Activated CD4-positive, alpha-beta T cell treated with anti-CD3 and anti-CD28 coated beads for 1 hour (primary cell): ENCODE results near the gene NUP98.
"Not testable (repeated sequence)": the region's sequence is repeated elsewhere in the genome, so short reads cannot be mapped to it uniquely, and the experiment has no call there.

ENCODE experiments used
- DNase-seq: peaks from one replicate; pipeline ENCODE4 v3.0.0-alpha.2; 2020

Gene NUP98

DNA sequence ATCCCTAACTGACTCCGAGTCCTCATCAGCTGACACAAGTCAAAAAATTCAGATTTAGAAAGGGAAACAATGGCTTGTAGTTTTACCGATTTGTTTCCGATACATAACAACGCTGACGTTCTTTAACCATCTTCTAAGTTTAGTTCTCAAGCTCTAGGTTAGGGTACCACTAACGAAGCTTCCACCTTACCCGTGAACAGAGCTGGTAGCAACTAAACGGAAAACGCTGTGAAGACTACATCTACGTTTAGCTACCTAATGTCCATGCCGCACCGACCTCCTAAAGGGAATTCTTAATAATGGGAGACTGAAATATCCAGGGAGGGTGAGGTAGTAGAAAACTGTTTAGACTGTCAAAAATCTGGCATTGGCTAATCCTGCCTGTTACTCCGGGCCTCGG, 1.0 kb downstream of the NUP98 start:
- no peak for DNase-seq

- no peak for DNase-seq
Observed at GRCh38 chr11:3796002-3796311, 1.4 kb downstream of the NUP98 start.

DNA sequence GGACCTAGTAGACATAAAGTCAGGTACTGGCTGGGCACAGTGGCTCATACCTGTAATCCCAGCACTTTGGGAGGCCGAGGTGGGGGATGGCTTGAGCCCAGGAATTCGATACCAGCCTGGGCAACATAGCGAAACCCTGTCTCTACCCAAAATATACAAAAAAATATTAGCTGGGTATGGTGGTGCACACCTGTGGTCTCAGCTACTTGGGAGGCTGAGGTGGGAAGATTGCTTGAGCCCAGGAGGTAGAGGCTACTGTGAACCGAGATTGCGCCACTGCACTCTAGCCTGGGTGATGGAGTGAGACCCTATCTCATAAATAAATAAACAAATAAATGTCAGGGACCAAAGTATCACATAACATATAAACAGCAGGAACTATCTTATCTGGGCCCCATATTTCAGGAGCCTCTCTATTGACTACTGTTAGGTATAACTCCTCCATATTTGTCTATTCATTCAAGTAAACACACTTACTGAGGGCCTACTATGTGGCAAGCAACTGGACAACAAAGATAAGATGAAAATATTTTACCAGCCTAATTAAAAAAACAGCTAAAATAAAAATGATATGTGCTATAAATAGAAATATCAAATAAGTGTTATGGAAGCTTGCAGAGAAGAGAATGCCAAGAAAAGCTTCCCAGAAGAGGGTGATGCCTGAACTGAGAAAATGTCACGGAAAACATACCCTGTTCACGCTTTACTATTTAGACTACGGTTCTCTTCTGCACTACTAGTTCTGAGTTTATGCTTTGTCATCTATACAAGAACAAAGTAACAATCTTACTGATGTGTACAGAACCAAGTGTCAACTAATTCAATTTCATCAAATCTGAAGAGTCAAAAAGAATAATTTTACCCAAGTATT, 2.0 kb downstream of the NUP98 start:
- DNase-seq, result no peak

DNA sequence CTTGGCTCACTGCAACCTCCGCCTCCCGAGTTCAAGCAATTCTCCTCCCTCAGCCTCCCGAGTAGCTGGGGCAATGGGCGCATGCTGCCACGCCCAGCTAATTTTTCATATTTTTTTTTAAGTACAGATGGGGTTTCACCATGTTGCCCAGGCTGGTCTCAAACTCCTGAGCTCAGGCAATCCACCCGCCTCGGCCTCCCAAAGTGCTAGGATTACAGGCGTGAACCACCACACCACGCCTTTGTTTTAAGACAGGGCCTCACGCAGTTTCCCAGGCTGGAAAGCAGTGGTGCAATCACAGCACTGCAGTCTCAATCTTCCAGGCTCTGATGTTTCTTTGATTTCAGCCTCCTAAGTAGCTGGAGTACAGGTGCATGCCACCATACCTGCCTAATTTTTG, 3.0 kb downstream of the NUP98 start:
- not testable (repeated sequence) for DNase-seq

GRCh38 chr11:3786781-3787428, 10.4 kb downstream of the NUP98 start:
- no peak for DNase-seq

GRCh38 chr11:3783611-3784010, 13.7 kb downstream of the NUP98 start:
- DNase-seq, result no peak

DNA sequence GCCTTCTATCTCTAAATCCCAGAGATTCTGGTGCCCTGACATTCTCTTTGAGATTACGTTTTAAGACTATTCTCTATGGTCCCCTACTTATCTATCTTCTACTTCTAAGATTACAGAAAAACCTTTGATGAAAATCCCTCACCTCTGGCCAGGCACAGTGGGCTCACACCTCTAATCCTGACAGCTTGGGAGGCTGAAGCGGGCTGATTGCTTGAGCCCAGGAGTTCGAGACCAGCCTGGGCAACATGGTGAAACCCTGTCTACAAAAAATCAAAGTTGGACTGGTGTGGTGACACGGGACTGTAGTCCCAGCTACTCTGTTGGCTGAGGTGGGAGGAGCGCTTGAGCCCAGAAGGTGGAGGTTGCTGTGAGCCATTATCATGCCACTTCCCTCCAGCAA, 14.4 kb downstream of the NUP98 start:
- no peak for DNase-seq

GRCh38 chr11:3781423-3781822, 15.9 kb downstream of the NUP98 start:
- no peak for DNase-seq

- no peak for DNase-seq
Observed at GRCh38 chr11:3775736-3776406, 21.5 kb downstream of the NUP98 start.

DNA sequence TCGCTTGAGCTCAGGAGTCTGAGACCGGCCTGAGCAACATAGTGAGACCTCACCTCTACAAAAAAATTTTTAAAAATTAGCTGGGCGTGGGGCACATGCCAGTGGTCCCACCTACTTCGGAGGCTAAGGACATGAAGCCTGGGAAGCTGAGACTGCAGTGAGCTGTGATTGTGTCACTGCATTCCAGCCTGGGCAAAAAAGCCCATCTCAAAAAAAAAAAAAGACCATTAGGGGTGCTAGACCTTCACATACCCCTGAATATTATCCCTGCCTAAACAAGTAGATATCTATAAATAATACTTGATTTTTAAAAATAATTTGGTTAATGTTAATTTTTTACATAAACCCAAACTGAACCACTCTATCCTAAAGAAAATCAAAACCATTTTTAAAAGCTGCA, 24.2 kb downstream of the NUP98 start:
- DNase-seq, result no peak

DNA sequence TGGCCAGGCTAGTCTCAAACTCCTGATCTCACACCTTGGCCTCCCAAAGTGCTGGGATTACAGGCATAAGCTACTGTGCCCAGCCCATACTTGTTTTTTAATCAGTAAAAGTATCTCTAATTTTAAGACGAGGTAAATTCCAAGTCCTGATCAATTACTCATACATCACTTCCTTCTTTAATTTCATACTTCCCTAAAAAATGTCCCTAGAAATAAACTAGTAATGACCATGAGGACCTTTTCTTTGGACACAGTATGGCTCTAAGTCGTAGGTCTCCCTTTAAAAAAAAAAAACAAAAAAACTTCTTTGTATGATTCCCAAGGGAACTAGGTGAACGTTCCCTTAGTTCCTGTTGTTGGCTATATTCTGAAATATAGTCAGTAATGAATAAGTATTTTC, 29.8 kb downstream of the NUP98 start:
- no peak for DNase-seq

GRCh38 chr11:3766836-3767235, 30.5 kb downstream of the NUP98 start:
- DNase-seq, result not testable (repeated sequence)

GRCh38 chr11:3764266-3764665, 33.1 kb downstream of the NUP98 start:
- no peak for DNase-seq

GRCh38 chr11:3755151-3755550, 42.2 kb downstream of the NUP98 start:
- DNase-seq, result no peak

- DNase-seq, result no peak
Observed at GRCh38 chr11:3753110-3753509, 44.2 kb downstream of the NUP98 start.

DNA sequence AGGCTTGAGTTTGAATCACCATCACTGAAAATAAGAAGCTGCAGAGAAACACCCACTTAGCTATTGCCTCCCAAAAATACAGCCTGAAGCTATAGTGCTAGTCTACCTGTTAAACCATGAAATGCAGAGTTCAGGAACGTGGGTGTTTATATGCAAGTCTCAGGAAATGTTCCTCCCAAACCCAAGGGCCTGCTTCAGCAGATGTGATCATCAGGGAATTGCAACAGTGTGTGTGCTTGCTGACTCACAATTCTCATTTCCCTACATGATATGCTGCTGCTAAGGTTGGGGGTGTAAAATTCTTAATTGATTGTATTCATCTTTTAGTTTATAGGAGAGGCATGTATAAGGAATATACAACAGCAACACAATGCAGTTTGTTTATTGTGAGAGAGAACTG, 49.6 kb downstream of the NUP98 start:
- no peak for DNase-seq

DNA sequence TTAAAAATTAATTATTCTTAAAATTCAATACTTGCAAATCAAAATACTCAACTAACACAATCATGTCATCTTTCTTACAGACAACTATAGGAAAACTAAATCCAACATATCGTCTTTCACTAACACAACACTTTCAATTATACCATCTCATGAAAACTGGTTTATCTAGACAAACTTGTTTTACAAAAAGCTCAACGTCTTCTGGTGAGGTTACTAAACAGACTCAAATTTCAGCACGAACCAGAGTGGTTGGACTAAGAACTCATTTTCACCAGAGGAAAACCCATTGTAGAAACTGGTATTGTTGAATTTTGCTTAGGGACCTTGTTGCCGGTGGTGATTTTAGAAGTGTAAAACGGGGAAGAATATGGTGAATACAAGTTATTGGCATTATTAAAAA, 52.2 kb downstream of the NUP98 start:
- DNase-seq, result no peak

GRCh38 chr11:3738723-3739122, 58.6 kb downstream of the NUP98 start:
- DNase-seq, result no peak

DNA sequence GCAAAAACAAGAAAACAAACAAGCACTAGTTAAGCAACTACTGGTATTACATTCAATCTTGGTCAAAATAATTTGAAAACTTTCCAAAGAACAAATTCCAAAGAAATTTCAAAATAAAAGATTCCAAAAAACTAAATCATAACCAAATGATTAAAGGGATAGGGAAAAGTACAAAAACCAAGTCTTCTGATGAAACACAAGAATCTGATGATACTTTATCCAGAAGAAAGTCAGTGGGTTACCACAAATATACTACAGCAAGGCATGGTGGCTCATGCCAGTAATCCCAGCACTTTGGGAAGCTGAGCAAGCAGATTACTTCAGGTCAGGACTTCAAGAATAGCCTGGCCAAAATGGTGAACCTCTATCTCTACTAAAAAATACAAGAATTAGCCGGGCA, 59.1 kb downstream of the NUP98 start:
- DNase-seq, result no peak

DNA sequence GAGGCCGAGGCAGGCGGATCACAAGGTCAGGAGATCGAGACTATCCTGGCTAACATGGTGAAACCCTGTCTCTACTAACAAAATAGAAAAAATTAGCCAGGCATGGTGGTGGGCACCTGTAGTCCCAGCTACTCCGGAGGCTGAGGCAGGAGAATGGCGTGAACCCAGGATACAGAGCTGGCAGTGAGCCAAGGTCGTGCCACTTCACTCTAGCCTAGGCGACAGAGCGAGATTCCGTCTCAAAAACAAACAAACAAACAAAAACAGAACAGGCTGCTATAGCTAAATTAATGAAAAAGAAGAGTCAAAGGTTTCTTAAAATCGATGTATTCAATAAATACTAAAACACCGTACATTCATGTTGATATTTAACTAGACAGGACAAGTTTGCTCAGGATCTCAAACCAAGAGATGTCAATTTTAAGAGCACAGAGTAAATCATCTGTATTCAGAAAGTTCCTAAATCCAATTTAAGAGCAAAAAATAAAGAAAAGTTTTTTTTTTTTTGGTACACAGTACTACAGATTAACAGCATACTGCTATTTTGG, 59.9 kb downstream of the NUP98 start:
- no peak for DNase-seq

- no peak for DNase-seq
Observed at GRCh38 chr11:3736816-3737215, 60.5 kb downstream of the NUP98 start.

GRCh38 chr11:3735827-3736226, 61.5 kb downstream of the NUP98 start:
- no peak for DNase-seq

- DNase-seq, result no peak
Observed at GRCh38 chr11:3732671-3733436, 64.5 kb downstream of the NUP98 start.
